ENCODE measurements around the gene LAMTOR3. TPM values are rescaled to one million over a fixed set of nuclear protein-coding genes. Genes with fewer than 3 reads are reported as not detected.

The LAMTOR3 gene
- total and polyA plus RNA-seq, 2 donors, result 44.1 to 91.8 TPM

DNA sequence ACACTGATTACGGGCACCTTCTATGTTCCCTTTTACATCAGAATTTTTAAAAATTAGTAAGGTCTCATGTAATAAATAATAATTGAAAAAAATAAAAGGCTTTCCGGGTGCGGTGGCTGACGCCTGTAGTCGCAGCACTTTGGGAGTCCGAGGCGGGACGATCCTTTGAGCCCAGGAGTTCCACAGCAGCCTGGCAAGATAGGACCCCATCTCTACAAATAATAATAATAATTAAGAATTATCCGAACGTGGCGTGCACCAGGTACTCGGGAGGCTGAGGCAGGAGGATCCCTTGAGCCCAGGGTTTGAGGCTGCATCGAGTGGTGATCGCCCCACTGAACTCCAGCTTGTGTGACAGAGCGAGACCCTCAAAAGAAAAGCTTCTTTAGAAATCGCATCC is 771 bp upstream of the LAMTOR3 start:
- Histone ChIP-seq H3K27me3 (ENCODE audit: control insufficient read depth in 2 of 2, insufficient read depth in 1 of 2, low read length in 1 of 2) (no peaks in the 10 kb centered on the region), H3K4me1 (ENCODE audit: control insufficient read depth in 2 of 2, insufficient read depth in 2 of 2, low read length in 2 of 2) (peaks cover 14 to 17% of the 10 kb centered on the region in 2 donors), H3K27ac (ENCODE audit: low read depth in 1 of 2, low read length in 1 of 2) (peak overlapping the region; percentile 8 to 48), H3K4me3 (ENCODE audit: low read length in 2 of 2) (peak overlapping the region; percentile 32 to 73), H3K36me3 (ENCODE audit: control insufficient read depth in 2 of 2, insufficient read depth in 2 of 2, low read length in 1 of 2) (no peaks in the 10 kb centered on the region), H3K9me3 (ENCODE audit: control insufficient read depth in 2 of 2, insufficient read depth in 1 of 2, low read length in 1 of 2) (no peaks in the 10 kb centered on the region)
- no peak for DNase-seq (ENCODE audit: low read depth in 6 of 9, low spot score in 9 of 9)
- WGBS, result 95% methylated on average over 16 of the region's 16 CpGs

DNA sequence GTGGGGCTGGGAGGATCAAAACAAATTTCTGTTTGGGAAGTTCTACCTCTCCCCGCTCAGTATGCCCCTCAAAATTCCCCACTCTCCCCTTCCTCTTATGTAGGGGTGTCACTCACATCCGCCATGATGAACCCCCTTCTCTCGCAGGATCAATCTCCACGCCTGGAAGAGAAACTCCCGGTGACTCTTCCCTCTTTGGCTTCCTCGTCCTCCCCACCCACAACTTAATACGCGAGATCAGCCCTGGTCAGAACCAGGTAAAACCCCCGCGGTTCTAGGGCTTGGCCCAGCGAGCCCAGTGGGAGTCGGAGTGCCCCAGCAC is 427 bp downstream of the LAMTOR3 start:
- Histone ChIP-seq H3K36me3 (ENCODE audit: control insufficient read depth in 2 of 2, insufficient read depth in 2 of 2, low read length in 1 of 2) (no peaks in the 10 kb centered on the region), H3K27ac (ENCODE audit: low read depth in 1 of 2, low read length in 1 of 2) (peak overlapping the region; percentile 75 to 80), H3K9me3 (ENCODE audit: control insufficient read depth in 2 of 2, insufficient read depth in 1 of 2, low read length in 1 of 2) (no peaks in the 10 kb centered on the region), H3K4me3 (ENCODE audit: low read length in 2 of 2) (peak overlapping the region; percentile 73 to 79), H3K27me3 (ENCODE audit: control insufficient read depth in 2 of 2, insufficient read depth in 1 of 2, low read length in 1 of 2) (no peaks in the 10 kb centered on the region), H3K4me1 (ENCODE audit: control insufficient read depth in 2 of 2, insufficient read depth in 2 of 2, low read length in 2 of 2) (peaks cover 14 to 17% of the 10 kb centered on the region in 2 donors)
- no peak for DNase-seq (ENCODE audit: low read depth in 6 of 9, low spot score in 9 of 9)
- 2% methylated on average over 12 of the region's 12 CpGs for WGBS

DNA sequence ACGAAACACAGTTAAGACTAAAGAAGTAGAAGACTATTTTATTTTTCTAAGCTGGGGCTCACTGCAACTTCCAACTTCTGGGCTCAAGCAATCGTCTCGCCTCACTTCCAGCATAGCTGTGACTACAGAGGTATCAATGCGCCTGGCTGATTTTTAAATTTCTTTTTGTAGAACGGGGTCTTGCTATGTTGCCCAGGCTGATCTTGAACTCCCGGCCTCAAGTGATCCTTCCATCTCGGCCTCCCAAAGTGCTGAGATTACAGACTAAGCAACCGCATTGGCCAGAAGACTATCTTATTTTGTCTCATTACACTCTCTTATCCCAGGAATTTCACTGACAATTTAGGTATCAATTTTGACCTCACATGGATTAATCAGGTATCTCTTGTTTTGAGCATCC is 1.2 kb downstream of the LAMTOR3 start:
- Histone ChIP-seq H3K9me3 (ENCODE audit: control insufficient read depth in 2 of 2, insufficient read depth in 1 of 2, low read length in 1 of 2) (no peaks in the 10 kb centered on the region), H3K36me3 (ENCODE audit: control insufficient read depth in 2 of 2, insufficient read depth in 2 of 2, low read length in 1 of 2) (no peaks in the 10 kb centered on the region), H3K27me3 (ENCODE audit: control insufficient read depth in 2 of 2, insufficient read depth in 1 of 2, low read length in 1 of 2) (no peaks in the 10 kb centered on the region), H3K4me1 (ENCODE audit: control insufficient read depth in 2 of 2, insufficient read depth in 2 of 2, low read length in 2 of 2) (peaks cover 14 to 17% of the 10 kb centered on the region in 2 donors), H3K27ac (ENCODE audit: low read depth in 1 of 2, low read length in 1 of 2) (no peak overlapping the region), H3K4me3 (ENCODE audit: low read length in 2 of 2) (peak overlapping the region in 1 of 2 donors; percentile 73)
- WGBS, result 98% methylated on average over 8 of the region's 8 CpGs
- DNase-seq (ENCODE audit: low read depth in 6 of 9, low spot score in 9 of 9), result no peak

DNA sequence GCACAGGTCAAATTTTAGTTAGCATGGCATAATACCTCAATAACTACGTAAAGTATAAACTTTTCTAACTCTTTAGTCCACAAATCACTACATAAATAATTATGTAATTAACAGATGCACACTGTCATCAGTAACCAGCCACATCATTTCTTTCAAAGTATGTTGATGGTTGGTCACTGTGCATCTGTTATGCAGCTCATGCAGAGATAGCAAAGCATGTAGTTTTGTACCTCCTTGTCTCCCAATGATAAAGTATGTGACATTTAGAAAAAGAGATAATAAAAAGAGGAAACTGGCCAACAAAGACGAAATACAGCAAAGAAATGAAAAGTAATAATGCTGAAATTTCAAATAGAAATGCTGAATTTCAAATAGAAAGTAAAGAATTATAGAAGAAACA is 2.9 kb downstream of the LAMTOR3 start:
- Histone ChIP-seq H3K4me3 (ENCODE audit: low read length in 2 of 2) (no peak overlapping the region), H3K27ac (ENCODE audit: low read depth in 1 of 2, low read length in 1 of 2) (no peak overlapping the region), H3K36me3 (ENCODE audit: control insufficient read depth in 2 of 2, insufficient read depth in 2 of 2, low read length in 1 of 2) (peaks cover 0 to under 1% of the 10 kb centered on the region in 2 donors), H3K4me1 (ENCODE audit: control insufficient read depth in 2 of 2, insufficient read depth in 2 of 2, low read length in 2 of 2) (peaks cover 14 to 17% of the 10 kb centered on the region in 2 donors), H3K27me3 (ENCODE audit: control insufficient read depth in 2 of 2, insufficient read depth in 1 of 2, low read length in 1 of 2) (no peaks in the 10 kb centered on the region), H3K9me3 (ENCODE audit: control insufficient read depth in 2 of 2, insufficient read depth in 1 of 2, low read length in 1 of 2) (no peaks in the 10 kb centered on the region)
- WGBS, result 93% methylated on average over 2 of the region's 2 CpGs
- no peak for DNase-seq (ENCODE audit: low read depth in 6 of 9, low spot score in 9 of 9)

DNA sequence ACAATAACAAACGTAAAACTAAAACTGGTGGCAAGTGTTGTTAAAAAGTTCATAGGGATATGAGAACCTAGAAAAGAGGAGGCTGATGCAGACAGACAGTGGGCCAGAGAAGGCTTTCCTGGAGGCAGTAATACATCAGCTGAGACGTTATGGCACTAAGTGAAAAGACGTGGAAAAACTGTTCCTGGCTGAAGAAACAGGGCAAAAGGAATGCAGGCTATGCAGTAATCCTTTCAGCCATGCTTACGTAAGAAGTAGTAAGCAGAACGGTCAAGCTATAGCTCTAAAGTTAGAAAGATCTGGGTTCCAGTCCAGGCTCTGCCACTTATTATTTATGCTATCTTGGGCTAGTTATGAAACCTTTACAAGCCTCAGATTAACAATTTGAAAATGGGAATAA is 6.4 kb downstream of the LAMTOR3 start:
- 98% methylated on average over 5 of the region's 5 CpGs for WGBS
- no peak for DNase-seq (ENCODE audit: low read depth in 6 of 9, low spot score in 9 of 9)
- Histone ChIP-seq H3K27ac (ENCODE audit: low read depth in 1 of 2, low read length in 1 of 2) (no peak overlapping the region), H3K27me3 (ENCODE audit: control insufficient read depth in 2 of 2, insufficient read depth in 1 of 2, low read length in 1 of 2) (no peaks in the 10 kb centered on the region), H3K4me1 (ENCODE audit: control insufficient read depth in 2 of 2, insufficient read depth in 2 of 2, low read length in 2 of 2) (peaks cover under 1 to 1% of the 10 kb centered on the region in 2 donors), H3K9me3 (ENCODE audit: control insufficient read depth in 2 of 2, insufficient read depth in 1 of 2, low read length in 1 of 2) (no peaks in the 10 kb centered on the region), H3K4me3 (ENCODE audit: low read length in 2 of 2) (no peak overlapping the region), H3K36me3 (ENCODE audit: control insufficient read depth in 2 of 2, insufficient read depth in 2 of 2, low read length in 1 of 2) (peaks cover 0 to 10% of the 10 kb centered on the region in 2 donors)

DNA sequence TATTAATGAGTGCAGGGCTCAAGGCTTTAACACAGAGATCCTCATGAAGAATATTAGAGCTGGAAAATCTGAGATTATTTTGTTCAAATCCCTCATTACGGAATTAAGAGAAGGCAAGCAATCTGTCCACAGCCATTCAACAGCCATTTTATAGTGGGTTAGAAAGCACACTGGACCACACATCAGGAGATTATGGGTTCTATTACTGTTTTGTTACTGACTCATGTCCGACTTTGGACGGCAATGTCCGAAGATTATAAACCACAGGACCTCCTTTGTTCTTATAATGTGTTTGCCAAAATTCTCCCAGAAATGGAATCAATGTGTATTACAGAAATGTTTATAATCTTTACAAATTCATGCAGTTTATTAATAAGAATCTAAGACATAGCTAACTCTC is 8.1 kb downstream of the LAMTOR3 start:
- Histone ChIP-seq H3K4me1 (ENCODE audit: control insufficient read depth in 2 of 2, insufficient read depth in 2 of 2, low read length in 2 of 2) (no peaks in the 10 kb centered on the region), H3K9me3 (ENCODE audit: control insufficient read depth in 2 of 2, insufficient read depth in 1 of 2, low read length in 1 of 2) (no peaks in the 10 kb centered on the region), H3K27ac (ENCODE audit: low read depth in 1 of 2, low read length in 1 of 2) (no peak overlapping the region), H3K27me3 (ENCODE audit: control insufficient read depth in 2 of 2, insufficient read depth in 1 of 2, low read length in 1 of 2) (no peaks in the 10 kb centered on the region), H3K4me3 (ENCODE audit: low read length in 2 of 2) (no peak overlapping the region), H3K36me3 (ENCODE audit: control insufficient read depth in 2 of 2, insufficient read depth in 2 of 2, low read length in 1 of 2) (peaks cover 0 to 19% of the 10 kb centered on the region in 2 donors)
- WGBS, result 98% methylated on average over 4 of the region's 4 CpGs
- DNase-seq (ENCODE audit: low read depth in 6 of 9, low spot score in 9 of 9), result no peak

DNA sequence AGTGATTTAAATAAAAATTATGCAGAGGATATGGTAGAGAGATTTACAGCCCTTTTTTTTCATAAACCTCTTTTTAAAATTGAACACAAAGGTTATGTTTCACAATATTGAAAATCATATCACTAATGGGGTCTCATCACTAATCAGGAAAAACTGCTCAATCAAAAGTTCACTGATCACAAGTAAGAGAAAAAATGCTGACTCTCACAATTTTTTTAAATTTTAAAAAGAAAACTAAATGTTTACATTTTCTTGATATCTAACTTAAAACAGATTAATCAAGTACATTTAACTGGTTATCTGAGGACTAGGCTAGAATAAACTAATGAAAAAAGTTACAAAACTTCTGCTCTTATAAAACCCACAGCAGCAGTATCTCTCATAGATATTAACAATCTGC is 8.5 kb downstream of the LAMTOR3 start:
- H3K36me3 ChIP-seq (ENCODE audit: control insufficient read depth in 2 of 2, insufficient read depth in 2 of 2, low read length in 1 of 2), result peaks cover 2 to 22% of the 10 kb centered on the region in 2 donors

DNA sequence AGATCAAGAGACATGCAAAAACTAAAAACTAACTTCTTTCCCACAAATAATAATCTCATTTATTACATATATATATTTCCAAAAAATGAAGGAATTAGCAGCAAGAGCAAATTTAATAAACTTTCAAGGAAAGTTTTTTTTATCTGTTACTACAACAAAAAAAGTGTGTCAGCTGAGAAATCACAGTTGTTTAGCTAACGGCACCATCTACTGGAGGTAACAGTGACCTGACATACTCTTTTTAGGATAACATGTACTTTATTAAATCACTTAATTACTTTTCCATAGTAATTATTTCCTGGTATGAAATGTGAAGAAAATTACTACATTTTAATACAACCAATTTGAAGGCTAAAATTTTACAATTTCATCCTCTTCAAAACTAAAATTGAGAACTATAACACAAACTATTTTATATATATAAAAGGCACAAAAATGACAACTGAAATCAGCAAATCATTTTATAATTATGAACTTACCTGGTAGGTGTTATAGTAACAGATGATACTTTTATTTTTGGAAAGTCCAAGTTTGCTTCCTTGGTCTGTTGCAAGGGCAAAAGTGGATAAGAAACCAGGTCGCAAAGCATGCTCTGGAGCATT is 9.1 kb downstream of the LAMTOR3 start:
- DNase-seq (ENCODE audit: low read depth in 6 of 9, low spot score in 9 of 9), result peak in 7 of 9 donors; percentile 4 to 60 (median 24)
- H3K36me3 ChIP-seq (ENCODE audit: control insufficient read depth in 2 of 2, insufficient read depth in 2 of 2, low read length in 1 of 2), result peaks cover 7 to 27% of the 10 kb centered on the region in 2 donors
- no peaks in the 10 kb centered on the region for H3K9me3 ChIP-seq (ENCODE audit: control insufficient read depth in 2 of 2, insufficient read depth in 1 of 2, low read length in 1 of 2)
- H3K4me1 ChIP-seq (ENCODE audit: control insufficient read depth in 2 of 2, insufficient read depth in 2 of 2, low read length in 2 of 2), result no peaks in the 10 kb centered on the region
- 94% methylated on average over 2 of the region's 2 CpGs for WGBS
- no peak overlapping the region for H3K27ac ChIP-seq (ENCODE audit: low read depth in 1 of 2, low read length in 1 of 2)
- H3K27me3 ChIP-seq (ENCODE audit: control insufficient read depth in 2 of 2, insufficient read depth in 1 of 2, low read length in 1 of 2), result no peaks in the 10 kb centered on the region
- no peak overlapping the region for H3K4me3 ChIP-seq (ENCODE audit: low read length in 2 of 2)

More for the DNA sequence above, 8.5 kb downstream of the LAMTOR3 start:
- Histone ChIP-seq H3K27me3 (ENCODE audit: control insufficient read depth in 2 of 2, insufficient read depth in 1 of 2, low read length in 1 of 2) (no peaks in the 10 kb centered on the region), H3K9me3 (ENCODE audit: control insufficient read depth in 2 of 2, insufficient read depth in 1 of 2, low read length in 1 of 2) (no peaks in the 10 kb centered on the region), H3K4me3 (ENCODE audit: low read length in 2 of 2) (no peak overlapping the region), H3K4me1 (ENCODE audit: control insufficient read depth in 2 of 2, insufficient read depth in 2 of 2, low read length in 2 of 2) (no peaks in the 10 kb centered on the region), H3K27ac (ENCODE audit: low read depth in 1 of 2, low read length in 1 of 2) (no peak overlapping the region)
- no peak for DNase-seq (ENCODE audit: low read depth in 6 of 9, low spot score in 9 of 9)

DNA sequence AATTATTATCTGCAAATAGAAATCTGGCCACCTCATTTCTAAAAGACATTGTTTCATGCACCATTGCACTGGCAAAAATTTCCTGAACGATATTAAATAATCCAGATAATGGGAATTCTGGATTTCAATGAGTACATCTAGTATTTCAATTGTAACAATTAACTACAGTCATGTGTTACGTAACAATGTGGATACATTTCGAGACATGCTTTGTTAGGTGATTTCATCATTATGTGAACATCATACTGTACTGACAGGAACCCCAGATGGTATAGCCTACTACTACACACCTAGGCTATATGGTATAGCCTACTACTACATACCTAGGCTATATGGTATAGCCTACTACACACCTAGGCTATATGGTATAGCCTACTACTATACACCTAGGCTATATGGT is 14.8 kb downstream of the LAMTOR3 start:
- no peaks in the 10 kb centered on the region for H3K27me3 ChIP-seq (ENCODE audit: control insufficient read depth in 2 of 2, insufficient read depth in 1 of 2, low read length in 1 of 2)
- 96% methylated on average over 3 of the region's 3 CpGs for WGBS
- no peak for DNase-seq (ENCODE audit: low read depth in 6 of 9, low spot score in 9 of 9)
- no peaks in the 10 kb centered on the region for H3K4me1 ChIP-seq (ENCODE audit: control insufficient read depth in 2 of 2, insufficient read depth in 2 of 2, low read length in 2 of 2)
- H3K36me3 ChIP-seq (ENCODE audit: control insufficient read depth in 2 of 2, insufficient read depth in 2 of 2, low read length in 1 of 2), result peaks cover 16 to 44% of the 10 kb centered on the region in 2 donors
- H3K27ac ChIP-seq (ENCODE audit: low read depth in 1 of 2, low read length in 1 of 2), result no peak overlapping the region
- no peaks in the 10 kb centered on the region for H3K9me3 ChIP-seq (ENCODE audit: control insufficient read depth in 2 of 2, insufficient read depth in 1 of 2, low read length in 1 of 2)
- H3K4me3 ChIP-seq (ENCODE audit: low read length in 2 of 2), result no peak overlapping the region
